ENCODE data around the gene FCHSD2.

DNA sequence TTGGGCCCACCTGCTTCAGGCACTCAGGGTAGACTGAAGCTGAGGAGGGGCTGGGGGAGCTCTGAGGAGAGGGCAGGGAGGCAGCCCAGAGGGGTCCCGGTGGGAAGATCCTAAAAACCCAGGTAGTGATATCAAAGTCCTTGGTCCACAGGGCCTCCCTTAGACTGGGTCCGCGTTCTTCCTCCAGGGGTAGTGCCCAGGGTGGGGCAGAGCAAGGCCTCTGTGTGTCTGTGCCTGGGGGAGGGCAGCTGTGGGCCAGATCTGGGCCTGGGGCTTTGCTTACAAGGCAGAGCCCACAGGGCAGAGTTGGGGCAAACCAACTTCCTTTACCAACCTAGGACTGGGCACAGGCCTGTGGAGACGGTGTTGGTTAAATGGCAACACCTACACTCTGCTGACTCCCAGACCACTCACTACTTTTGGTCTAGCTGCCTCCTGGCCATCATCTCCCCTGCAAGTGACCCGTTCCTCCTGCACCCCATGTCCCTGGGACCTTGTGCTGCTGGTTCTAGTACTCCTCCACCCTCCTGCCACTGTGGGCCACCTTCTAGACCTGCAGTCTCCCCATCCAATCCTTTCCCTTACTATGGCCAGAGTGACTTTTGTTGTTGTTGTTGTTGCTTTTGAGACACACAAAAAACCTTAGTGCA, 312.1 kb downstream of the FCHSD2 start:
- no peak for TF ChIP-seq YY1 (tag by site-specific recombination; IDR thresholded peaks at IDR 0.05)
- TF ChIP-seq, protein P1, sequence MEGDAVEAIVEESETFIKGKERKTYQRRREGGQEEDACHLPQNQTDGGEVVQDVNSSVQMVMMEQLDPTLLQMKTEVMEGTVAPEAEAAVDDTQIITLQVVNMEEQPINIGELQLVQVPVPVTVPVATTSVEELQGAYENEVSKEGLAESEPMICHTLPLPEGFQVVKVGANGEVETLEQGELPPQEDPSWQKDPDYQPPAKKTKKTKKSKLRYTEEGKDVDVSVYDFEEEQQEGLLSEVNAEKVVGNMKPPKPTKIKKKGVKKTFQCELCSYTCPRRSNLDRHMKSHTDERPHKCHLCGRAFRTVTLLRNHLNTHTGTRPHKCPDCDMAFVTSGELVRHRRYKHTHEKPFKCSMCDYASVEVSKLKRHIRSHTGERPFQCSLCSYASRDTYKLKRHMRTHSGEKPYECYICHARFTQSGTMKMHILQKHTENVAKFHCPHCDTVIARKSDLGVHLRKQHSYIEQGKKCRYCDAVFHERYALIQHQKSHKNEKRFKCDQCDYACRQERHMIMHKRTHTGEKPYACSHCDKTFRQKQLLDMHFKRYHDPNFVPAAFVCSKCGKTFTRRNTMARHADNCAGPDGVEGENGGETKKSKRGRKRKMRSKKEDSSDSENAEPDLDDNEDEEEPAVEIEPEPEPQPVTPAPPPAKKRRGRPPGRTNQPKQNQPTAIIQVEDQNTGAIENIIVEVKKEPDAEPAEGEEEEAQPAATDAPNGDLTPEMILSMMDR (tag by site-specific recombination; IDR thresholded peaks at IDR 0.05) = no peak
- no peak for TF ChIP-seq TCF7L2 (IDR thresholded peaks at IDR 0.05; ENCODE audit: borderline replicate concordance, low read depth, low read length)
- TF ChIP-seq ZNF138 (tag by site-specific recombination; IDR thresholded peaks at IDR 0.05; ENCODE audit: borderline replicate concordance) = no peak
- TF ChIP-seq ZNF610 (tag by site-specific recombination; IDR thresholded peaks at IDR 0.05; ENCODE audit: borderline replicate concordance) = no peak
- no peak for TF ChIP-seq ZNF530 (tag by site-specific recombination; IDR thresholded peaks at IDR 0.05; ENCODE audit: low read depth)
- TF ChIP-seq, protein P2, sequence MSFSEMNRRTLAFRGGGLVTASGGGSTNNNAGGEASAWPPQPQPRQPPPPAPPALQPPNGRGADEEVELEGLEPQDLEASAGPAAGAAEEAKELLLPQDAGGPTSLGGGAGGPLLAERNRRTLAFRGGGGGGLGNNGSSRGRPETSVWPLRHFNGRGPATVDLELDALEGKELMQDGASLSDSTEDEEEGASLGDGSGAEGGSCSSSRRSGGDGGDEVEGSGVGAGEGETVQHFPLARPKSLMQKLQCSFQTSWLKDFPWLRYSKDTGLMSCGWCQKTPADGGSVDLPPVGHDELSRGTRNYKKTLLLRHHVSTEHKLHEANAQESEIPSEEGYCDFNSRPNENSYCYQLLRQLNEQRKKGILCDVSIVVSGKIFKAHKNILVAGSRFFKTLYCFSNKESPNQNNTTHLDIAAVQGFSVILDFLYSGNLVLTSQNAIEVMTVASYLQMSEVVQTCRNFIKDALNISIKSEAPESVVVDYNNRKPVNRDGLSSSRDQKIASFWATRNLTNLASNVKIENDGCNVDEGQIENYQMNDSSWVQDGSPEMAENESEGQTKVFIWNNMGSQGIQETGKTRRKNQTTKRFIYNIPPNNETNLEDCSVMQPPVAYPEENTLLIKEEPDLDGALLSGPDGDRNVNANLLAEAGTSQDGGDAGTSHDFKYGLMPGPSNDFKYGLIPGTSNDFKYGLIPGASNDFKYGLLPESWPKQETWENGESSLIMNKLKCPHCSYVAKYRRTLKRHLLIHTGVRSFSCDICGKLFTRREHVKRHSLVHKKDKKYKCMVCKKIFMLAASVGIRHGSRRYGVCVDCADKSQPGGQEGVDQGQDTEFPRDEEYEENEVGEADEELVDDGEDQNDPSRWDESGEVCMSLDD (tag by site-specific recombination; IDR thresholded peaks at IDR 0.05) = no peak
- TF ChIP-seq, protein P3, sequence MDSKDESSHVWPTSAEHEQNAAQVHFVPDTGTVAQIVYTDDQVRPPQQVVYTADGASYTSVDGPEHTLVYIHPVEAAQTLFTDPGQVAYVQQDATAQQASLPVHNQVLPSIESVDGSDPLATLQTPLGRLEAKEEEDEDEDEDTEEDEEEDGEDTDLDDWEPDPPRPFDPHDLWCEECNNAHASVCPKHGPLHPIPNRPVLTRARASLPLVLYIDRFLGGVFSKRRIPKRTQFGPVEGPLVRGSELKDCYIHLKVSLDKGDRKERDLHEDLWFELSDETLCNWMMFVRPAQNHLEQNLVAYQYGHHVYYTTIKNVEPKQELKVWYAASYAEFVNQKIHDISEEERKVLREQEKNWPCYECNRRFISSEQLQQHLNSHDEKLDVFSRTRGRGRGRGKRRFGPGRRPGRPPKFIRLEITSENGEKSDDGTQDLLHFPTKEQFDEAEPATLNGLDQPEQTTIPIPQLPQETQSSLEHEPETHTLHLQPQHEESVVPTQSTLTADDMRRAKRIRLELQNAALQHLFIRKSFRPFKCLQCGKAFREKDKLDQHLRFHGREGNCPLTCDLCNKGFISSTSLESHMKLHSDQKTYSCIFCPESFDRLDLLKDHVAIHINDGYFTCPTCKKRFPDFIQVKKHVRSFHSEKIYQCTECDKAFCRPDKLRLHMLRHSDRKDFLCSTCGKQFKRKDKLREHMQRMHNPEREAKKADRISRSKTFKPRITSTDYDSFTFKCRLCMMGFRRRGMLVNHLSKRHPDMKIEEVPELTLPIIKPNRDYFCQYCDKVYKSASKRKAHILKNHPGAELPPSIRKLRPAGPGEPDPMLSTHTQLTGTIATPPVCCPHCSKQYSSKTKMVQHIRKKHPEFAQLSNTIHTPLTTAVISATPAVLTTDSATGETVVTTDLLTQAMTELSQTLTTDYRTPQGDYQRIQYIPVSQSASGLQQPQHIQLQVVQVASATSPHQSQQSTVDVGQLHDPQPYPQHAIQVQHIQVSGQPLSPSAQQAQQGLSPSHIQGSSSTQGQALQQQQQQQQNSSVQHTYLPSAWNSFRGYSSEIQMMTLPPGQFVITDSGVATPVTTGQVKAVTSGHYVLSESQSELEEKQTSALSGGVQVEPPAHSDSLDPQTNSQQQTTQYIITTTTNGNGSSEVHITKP (tag by site-specific recombination; IDR thresholded peaks at IDR 0.05) = no peak
- TF ChIP-seq, protein P4, sequence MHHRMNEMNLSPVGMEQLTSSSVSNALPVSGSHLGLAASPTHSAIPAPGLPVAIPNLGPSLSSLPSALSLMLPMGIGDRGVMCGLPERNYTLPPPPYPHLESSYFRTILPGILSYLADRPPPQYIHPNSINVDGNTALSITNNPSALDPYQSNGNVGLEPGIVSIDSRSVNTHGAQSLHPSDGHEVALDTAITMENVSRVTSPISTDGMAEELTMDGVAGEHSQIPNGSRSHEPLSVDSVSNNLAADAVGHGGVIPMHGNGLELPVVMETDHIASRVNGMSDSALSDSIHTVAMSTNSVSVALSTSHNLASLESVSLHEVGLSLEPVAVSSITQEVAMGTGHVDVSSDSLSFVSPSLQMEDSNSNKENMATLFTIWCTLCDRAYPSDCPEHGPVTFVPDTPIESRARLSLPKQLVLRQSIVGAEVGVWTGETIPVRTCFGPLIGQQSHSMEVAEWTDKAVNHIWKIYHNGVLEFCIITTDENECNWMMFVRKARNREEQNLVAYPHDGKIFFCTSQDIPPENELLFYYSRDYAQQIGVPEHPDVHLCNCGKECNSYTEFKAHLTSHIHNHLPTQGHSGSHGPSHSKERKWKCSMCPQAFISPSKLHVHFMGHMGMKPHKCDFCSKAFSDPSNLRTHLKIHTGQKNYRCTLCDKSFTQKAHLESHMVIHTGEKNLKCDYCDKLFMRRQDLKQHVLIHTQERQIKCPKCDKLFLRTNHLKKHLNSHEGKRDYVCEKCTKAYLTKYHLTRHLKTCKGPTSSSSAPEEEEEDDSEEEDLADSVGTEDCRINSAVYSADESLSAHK (tag by site-specific recombination; IDR thresholded peaks at IDR 0.05) = no peak
- TF ChIP-seq ZNF23 (tag by site-specific recombination; IDR thresholded peaks at IDR 0.05; ENCODE audit: borderline replicate concordance) = no peak
- TF ChIP-seq ZNF473 (tag by site-specific recombination; IDR thresholded peaks at IDR 0.05) = no peak
- no peak for TF ChIP-seq ZNF366 (tag by site-specific recombination; conservative IDR thresholded peaks at IDR 0.05)
- no peak for TF ChIP-seq ZNF76 (tag by site-specific recombination; IDR thresholded peaks at IDR 0.05; ENCODE audit: borderline replicate concordance, low read depth)

Measured in HEK293 (cell line).